ENCODE measurements around the gene NOP9. TPM values are rescaled to one million over a fixed set of nuclear protein-coding genes. Genes with fewer than 3 reads are reported as not detected.

Gene NOP9
- total RNA-seq, 6 experiments from 2014 or later: 25.4 to 31.1 (median 28.1) TPM

GRCh38 chr14:24321212-24321975 is 21.7 kb downstream of the NOP9 start:
- TF ChIP-seq CTCF (IDR thresholded peaks at IDR 0.05): no peak
- no peaks in the 10 kb centered on the region for H3K9me3 Mint-ChIP-seq
- H3K4me1 Mint-ChIP-seq (ENCODE audit: low read depth): peaks cover 20% of the 10 kb centered on the region
- peaks cover 24% of the 10 kb centered on the region for H3K27me3 Mint-ChIP-seq (ENCODE audit: insufficient read depth)
- no peak overlapping the region for H3K4me3 Mint-ChIP-seq
- no peaks in the 10 kb centered on the region for H3K36me3 Mint-ChIP-seq (ENCODE audit: low read depth)
- DNase-seq: no peak
- H3K27ac Mint-ChIP-seq: no peak overlapping the region

- Mint-ChIP-seq H3K4me3 (no peak overlapping the region), H3K36me3 (ENCODE audit: low read depth) (no peaks in the 10 kb centered on the region), H3K4me1 (ENCODE audit: low read depth) (peaks cover 9% of the 10 kb centered on the region), H3K9me3 (no peaks in the 10 kb centered on the region), H3K27me3 (ENCODE audit: insufficient read depth) (peaks cover 26% of the 10 kb centered on the region), H3K27ac (no peak overlapping the region)
- TF ChIP-seq CTCF (IDR thresholded peaks at IDR 0.05): no peak
- no peak for DNase-seq
These were observed 23.0 kb downstream of the NOP9 start for GRCh38 chr14:24322672-24323071.

DNA sequence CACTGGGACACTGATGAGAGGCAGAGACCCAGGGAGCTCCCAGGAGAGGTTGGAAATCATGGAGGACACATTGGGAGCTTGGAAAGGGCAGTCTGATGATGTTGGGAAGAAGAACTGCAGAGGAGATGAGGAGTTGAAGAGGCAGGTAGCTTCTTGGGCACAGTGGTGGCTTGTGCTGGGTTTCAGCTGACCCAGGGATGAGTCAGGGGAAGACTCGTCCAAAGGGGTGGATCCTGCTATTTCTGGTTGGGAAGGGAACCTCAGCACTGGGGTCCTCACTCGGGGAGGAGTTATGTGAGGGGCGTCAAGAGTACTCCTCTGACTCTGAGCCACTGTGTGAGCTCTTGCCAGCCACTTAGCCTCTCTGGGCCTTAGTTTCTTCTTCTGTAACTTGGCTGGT is 23.7 kb downstream of the NOP9 start:
- no peaks in the 10 kb centered on the region for H3K36me3 Mint-ChIP-seq (ENCODE audit: low read depth)
- TF ChIP-seq CTCF (IDR thresholded peaks at IDR 0.05): no peak
- H3K27ac Mint-ChIP-seq: no peak overlapping the region
- H3K4me1 Mint-ChIP-seq (ENCODE audit: low read depth): peaks cover 5% of the 10 kb centered on the region
- DNase-seq: no peak
- peaks cover 26% of the 10 kb centered on the region for H3K27me3 Mint-ChIP-seq (ENCODE audit: insufficient read depth)
- no peak overlapping the region for H3K4me3 Mint-ChIP-seq
- H3K9me3 Mint-ChIP-seq: no peaks in the 10 kb centered on the region

DNA sequence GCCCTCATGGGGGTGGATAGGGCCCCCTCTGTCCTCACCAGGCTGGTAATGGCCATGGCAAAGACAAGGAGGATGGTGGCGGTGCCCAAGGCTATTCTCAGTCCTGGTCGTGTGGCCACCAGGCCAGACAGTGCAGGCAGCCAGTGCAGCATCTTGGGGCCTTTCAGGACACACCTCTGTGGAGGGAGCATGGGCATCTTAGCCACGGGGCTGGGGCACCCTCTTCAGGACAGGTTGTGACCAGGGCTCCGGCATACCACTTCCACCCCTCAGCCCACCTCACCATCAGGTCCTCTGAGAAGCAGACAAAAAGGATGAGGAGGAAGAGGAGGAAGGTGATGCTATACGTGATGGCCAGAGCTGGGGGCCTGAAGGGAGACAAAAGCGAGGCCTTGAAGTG is 24.4 kb downstream of the NOP9 start:
- Mint-ChIP-seq H3K36me3 (ENCODE audit: low read depth) (no peaks in the 10 kb centered on the region), H3K9me3 (no peaks in the 10 kb centered on the region), H3K27me3 (ENCODE audit: insufficient read depth) (peaks cover 26% of the 10 kb centered on the region), H3K27ac (no peak overlapping the region), H3K4me3 (no peak overlapping the region), H3K4me1 (ENCODE audit: low read depth) (peaks cover 5% of the 10 kb centered on the region)
- no peak; the same call in 1 of the 2 replicates for TF ChIP-seq CTCF (IDR thresholded peaks at IDR 0.05)
- no peak for DNase-seq

DNA sequence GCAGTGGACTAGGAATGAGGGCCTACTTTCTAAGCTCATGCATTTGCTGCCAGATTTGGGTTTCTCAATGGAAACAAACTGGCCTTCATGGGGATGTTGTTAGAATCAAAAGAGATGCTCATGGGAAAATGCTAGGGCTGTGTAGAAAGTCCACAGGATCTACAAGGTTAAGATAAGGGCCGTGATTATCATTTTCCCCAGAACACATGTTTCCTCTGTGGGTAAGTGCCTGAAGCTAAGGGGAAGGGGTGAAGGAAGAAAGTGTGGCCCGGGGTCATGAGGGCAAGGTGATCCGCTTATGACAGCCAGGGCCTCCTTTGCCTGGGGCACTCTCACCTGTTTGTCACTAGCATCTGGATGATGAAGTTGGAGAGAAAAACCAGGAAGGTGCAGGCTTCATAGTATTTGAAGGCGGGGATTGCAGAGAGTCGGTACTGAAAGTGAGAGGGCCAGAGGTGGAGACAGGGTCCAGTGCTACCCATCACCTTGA is 25.4 kb downstream of the NOP9 start:
- DNase-seq: no peak
- no peak overlapping the region for H3K27ac Mint-ChIP-seq
- no peaks in the 10 kb centered on the region for H3K36me3 Mint-ChIP-seq (ENCODE audit: low read depth)
- H3K9me3 Mint-ChIP-seq: no peaks in the 10 kb centered on the region
- no peak for TF ChIP-seq CTCF (IDR thresholded peaks at IDR 0.05)
- H3K4me1 Mint-ChIP-seq (ENCODE audit: low read depth): peaks cover 5% of the 10 kb centered on the region
- H3K4me3 Mint-ChIP-seq: no peak overlapping the region
- peaks cover 15% of the 10 kb centered on the region for H3K27me3 Mint-ChIP-seq (ENCODE audit: insufficient read depth)
